ENCODE measurements around the gene RIT1. TPM values are rescaled to one million over a fixed set of nuclear protein-coding genes. Genes with fewer than 3 reads are reported as not detected.
"Not testable (repeated sequence)": the region's sequence is repeated elsewhere in the genome, so short reads cannot be mapped to it uniquely, and the experiment has no call there.

Gene RIT1
- polyA plus RNA-seq, 3 donors: 49.2 to 56.8 (median 50.6) TPM

- peak in 3 of 11 donors; percentile 4 to 40 (median 24) for DNase-seq (ENCODE audit: extremely low read depth in 1 of 11, low read depth in 9 of 11, low spot score in 4 of 11)
Measured at GRCh38 chr1:155910621-155911121, 478 bp downstream of the RIT1 start.

DNA sequence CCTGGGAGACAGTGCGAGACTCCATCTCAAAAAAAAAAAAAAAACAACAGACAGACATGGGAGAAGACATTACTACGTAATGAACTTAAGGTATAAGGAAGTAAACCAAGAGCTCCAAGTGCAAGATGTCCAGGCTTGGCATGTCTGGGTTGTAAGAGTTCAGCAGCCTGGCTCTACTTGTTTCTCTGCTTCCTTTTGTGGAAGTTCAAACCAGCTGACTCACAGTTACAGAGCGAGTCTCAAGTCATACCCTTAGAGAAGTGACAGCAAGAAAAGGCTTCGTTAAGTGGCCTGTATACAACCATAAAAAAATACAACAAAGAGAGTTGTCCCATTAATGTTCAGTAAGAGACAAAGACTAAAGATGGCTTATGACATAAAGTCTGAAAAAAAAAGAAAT is 1.3 kb downstream of the RIT1 start:
- DNase-seq (ENCODE audit: extremely low read depth in 1 of 11, low read depth in 9 of 11, low spot score in 4 of 11): no peak

- no peak for DNase-seq (ENCODE audit: extremely low read depth in 1 of 11, low read depth in 9 of 11, low spot score in 4 of 11)
Measured at GRCh38 chr1:155904261-155904660, 6.9 kb downstream of the RIT1 start.

- DNase-seq (ENCODE audit: extremely low read depth in 1 of 11, low read depth in 9 of 11, low spot score in 4 of 11): no peak
Measured at GRCh38 chr1:155900161-155900560, 11.0 kb downstream of the RIT1 start.

DNA sequence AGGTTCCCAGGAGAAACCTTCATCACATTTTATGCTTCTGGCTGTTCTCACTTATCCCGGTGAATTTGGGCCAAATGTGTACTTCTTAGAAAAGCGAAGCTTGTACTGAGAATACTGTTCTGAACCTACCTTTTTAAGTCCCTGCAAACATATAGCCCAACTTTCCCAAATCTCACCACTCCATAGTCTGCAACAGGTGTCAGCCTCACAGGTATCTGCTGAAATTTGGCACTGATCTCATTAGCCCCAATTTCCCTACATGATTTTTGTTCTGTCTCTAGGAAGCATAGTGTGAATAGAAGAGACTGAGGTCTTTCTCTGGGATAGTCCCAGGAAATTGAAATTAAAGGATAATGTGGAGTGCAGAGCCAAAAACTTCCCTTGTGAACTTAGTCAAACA is 11.5 kb downstream of the RIT1 start:
- DNase-seq (ENCODE audit: extremely low read depth in 1 of 11, low read depth in 9 of 11, low spot score in 4 of 11): no peak

- no peak for DNase-seq (ENCODE audit: extremely low read depth in 1 of 11, low read depth in 9 of 11, low spot score in 4 of 11)
Measured at GRCh38 chr1:155898888-155899287, 12.3 kb downstream of the RIT1 start.

DNA sequence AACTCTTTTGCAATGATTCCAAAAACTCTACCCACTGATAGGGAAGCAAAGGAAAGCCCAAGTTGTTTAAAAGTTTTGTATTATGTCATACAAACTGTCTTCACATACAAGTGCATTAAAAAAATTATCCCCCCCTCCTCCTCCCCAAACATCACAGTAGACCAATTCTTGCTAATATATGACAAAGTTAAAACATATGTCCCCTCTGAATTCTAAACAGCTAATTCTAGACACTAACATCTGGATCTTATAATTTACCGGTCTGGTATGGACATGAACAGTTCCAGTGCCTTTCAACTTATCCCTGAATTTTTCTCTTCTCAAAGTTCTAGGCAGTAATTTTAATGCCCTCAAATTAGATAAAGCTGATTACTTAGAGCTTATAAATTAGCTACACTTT is 13.4 kb downstream of the RIT1 start:
- DNase-seq (ENCODE audit: extremely low read depth in 1 of 11, low read depth in 9 of 11, low spot score in 4 of 11): no peak

GRCh38 chr1:155896476-155896875 is 14.7 kb downstream of the RIT1 start:
- not testable (repeated sequence) for DNase-seq (ENCODE audit: extremely low read depth in 1 of 11, low read depth in 9 of 11, low spot score in 4 of 11)

DNA sequence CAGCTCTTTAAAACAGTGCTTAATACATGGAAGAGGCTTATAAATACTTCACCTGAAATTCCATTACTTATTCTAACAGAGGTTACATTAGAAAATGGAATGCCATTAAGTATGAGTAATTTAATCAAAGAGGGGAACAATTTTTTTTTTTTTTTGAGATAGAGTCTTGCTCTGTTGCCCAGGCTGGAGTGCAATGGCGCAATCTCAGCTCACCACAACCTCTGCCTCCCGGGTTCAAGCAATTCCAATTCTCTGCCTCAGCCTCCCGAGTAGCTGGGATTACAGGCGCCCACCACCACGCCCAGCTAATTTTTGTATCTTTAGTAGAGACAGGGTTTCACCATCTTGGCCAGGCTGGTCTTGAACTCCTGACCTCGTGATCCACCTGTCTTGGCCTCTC is 15.5 kb downstream of the RIT1 start:
- DNase-seq (ENCODE audit: extremely low read depth in 1 of 11, low read depth in 9 of 11, low spot score in 4 of 11): not testable (repeated sequence)

DNA sequence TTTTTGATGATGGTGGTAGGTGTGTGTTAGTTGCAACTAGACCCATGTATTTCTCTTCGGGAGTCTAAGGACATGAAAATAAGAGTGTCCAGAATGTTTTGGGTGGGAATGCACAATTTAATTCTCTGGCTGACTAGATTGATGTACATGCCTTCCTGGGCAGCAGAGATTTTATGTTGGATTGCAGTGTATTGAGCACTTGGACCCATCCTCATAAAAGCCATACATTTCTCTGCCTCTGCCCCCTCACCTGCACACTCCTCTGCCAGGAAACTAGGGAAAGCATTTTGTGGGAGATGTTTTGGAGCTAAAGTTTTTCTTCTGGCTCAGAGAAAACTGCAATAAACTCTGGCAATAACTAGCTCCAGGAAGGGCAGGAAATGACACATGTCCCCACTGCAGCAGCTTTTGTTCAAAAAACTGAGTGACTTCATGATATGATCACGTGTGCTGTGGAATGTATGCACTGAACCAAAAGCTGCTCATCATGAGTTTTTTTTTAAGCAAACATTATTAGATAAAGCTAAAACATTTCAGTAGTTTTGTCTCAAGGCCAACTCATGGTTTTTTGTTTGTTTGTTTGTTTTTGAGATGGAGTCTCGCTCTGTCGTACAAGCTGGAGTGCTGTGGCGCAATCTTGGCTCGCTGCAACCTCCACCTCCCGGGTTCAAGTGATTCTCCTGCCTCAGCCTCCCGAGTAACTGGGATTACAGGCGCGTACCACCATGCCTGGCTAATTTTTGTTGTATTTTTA is 17.6 kb downstream of the RIT1 start:
- peak in 4 of 11 donors; percentile 15 to 42 (median 36) for DNase-seq (ENCODE audit: extremely low read depth in 1 of 11, low read depth in 9 of 11, low spot score in 4 of 11)

- no peak for DNase-seq (ENCODE audit: extremely low read depth in 1 of 11, low read depth in 9 of 11, low spot score in 4 of 11)
Measured at GRCh38 chr1:155892796-155893195, 18.4 kb downstream of the RIT1 start.

GRCh38 chr1:155890251-155890650 is 20.9 kb downstream of the RIT1 start:
- DNase-seq (ENCODE audit: extremely low read depth in 1 of 11, low read depth in 9 of 11, low spot score in 4 of 11): no peak

GRCh38 chr1:155889566-155889965 is 21.6 kb downstream of the RIT1 start:
- DNase-seq (ENCODE audit: extremely low read depth in 1 of 11, low read depth in 9 of 11, low spot score in 4 of 11): no peak

DNA sequence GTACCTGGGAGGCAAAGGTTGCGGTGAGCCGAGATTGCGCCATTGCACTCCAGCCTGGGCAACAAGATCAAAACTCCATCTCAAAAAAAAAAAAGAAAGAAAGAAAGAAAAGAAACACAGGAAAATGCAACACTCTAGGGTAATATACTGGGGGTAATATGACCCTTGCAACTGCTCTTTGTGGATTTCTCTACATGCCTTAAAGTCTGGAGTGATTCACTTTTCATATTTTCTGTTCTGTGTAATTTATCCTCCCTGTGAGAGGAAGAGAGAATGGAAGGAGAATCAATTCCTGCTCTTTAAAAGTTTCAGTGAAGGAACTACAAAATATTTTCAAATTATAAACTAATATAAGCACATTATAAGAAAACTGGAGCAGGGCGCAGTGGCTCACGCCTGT is 22.7 kb downstream of the RIT1 start:
- DNase-seq (ENCODE audit: extremely low read depth in 1 of 11, low read depth in 9 of 11, low spot score in 4 of 11): no peak

DNA sequence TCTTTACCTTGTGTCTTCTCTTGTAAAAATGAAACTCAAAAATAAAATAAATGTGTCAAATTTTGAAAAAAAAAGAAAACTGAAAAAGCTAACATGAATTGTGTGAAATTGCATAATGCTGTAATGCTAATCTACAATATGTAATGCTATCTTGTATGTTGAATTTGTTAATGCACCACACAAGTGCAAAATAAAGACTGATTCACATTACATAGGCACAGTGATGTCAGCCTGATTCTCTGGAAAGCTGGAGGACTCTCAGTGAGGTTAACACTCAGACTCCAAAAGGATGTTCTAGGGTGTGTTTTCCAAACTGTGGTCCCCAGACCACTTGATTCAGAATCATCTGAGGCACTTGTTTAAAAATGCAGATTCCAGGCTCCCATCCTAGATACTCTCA is 26.2 kb downstream of the RIT1 start:
- DNase-seq (ENCODE audit: extremely low read depth in 1 of 11, low read depth in 9 of 11, low spot score in 4 of 11): no peak

DNA sequence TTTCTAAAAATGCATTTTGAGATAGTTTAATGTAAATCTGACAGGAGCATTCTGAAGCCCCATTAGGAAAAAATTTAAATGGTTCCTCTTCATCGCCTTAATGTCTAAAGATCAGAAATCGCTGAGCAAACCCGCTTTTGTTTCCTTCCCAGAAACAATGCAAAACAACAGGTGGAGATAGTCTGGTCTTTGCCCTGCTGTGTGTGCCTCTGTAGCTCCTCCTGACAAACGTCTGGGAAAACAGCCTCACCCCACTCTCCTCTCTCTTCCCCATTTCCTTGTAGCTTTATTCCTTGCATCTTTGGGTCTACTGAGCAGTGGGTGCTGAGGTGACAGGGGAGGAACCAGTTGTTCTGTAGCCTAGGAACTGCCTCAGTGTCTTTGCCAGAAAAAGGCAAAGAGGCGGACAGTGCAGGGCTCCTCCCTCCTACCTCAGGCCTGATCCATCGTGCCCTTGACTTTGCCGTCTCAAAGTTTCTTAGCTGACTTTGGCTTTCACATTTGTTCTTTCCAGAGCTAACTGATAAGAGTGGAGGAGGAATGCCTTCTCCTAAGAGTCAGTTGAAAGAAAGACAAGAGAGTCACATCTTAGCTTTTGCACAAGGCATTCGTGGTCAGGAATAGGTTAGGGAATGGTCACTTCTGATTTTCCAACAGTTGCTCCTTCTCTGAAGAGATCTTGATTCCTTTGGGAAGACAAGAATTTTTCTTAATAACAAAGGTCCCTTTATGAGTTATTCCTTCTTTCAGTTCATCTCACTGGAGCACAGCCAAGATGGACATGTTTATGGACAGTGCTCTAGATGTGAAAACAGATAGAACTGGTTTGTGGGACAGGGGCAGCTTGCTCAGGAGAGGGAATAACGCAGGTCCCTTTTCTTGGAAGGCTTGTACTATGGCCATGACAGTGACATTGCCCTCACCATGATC is 26.9 kb downstream of the RIT1 start:
- no peak for DNase-seq (ENCODE audit: extremely low read depth in 1 of 11, low read depth in 9 of 11, low spot score in 4 of 11)

GRCh38 chr1:155882766-155883165 is 28.4 kb downstream of the RIT1 start:
- DNase-seq (ENCODE audit: extremely low read depth in 1 of 11, low read depth in 9 of 11, low spot score in 4 of 11): no peak

DNA sequence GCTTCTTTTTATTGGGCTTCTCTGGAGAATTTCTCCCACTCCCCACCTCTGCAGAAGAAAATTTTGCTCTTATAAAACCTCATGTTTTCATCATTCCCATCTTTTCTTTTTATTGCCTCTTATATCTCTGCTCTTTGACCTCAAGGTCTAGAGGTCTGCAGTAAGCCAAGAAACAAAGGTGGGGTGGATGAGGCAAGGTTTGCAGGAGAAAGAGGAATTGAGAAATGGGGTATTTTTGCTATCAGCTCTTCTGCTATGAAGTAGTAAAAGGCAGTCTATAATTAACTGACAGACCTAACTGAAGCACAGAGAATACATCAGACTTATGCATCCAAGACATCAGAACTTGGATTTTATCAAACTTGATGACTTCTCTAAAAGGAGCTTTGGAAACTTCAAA is 28.9 kb downstream of the RIT1 start:
- no peak for DNase-seq (ENCODE audit: extremely low read depth in 1 of 11, low read depth in 9 of 11, low spot score in 4 of 11)

- DNase-seq (ENCODE audit: extremely low read depth in 1 of 11, low read depth in 9 of 11, low spot score in 4 of 11): no peak
Measured at GRCh38 chr1:155880950-155881349, 30.2 kb downstream of the RIT1 start.

GRCh38 chr1:155880251-155880650 is 30.9 kb downstream of the RIT1 start:
- no peak for DNase-seq (ENCODE audit: extremely low read depth in 1 of 11, low read depth in 9 of 11, low spot score in 4 of 11)

All from renal cortex interstitium (tissue), 11 donors.